WTC11 (cell line): ENCODE results near the gene ALX4. TPM values are rescaled to one million over a fixed set of nuclear protein-coding genes. Genes with fewer than 3 reads are reported as not detected.

Source experiments
- ATAC-seq: fragments of 200-7000 bp; cut with Tn5 transposase; 2 replicates; pipeline ENCODE4 v1.10.0; 2021; ENCODE audit warnings: mild to moderate bottlenecking, moderate library complexity
- CTCF ChIA-PET: fragments of 300-600 bp; sonication (Branson Sonifier 250); formaldehyde crosslinking; loops from one replicate; lab custom pipeline; 2021; ENCODE audit warnings: antibody characterized with exemption; lab: Charles Lee
- POLR2A ChIA-PET: fragments of 350-600 bp; sonication (Branson Sonifier 250); formaldehyde crosslinking; loops from one replicate; lab custom pipeline; 2021; ENCODE audit warnings: antibody characterized with exemption; lab: Charles Lee
- DNase-seq: peaks from one replicate; pipeline ENCODE4 v3.0.0; 2021; ENCODE audit warnings: low spot score
- H3K27ac Mint-ChIP-seq: 2 replicates; pipeline ENCODE4 v1.8.0; 2021; ENCODE audit warnings: mixed read lengths
- H3K27me3 Mint-ChIP-seq: 2 replicates; pipeline ENCODE4 v1.8.0; 2021; ENCODE audit warnings: low read depth, mild to moderate bottlenecking, moderate library complexity, mixed read lengths
- H3K36me3 Mint-ChIP-seq: 2 replicates; pipeline ENCODE4 v1.8.0; 2021; ENCODE audit warnings: mixed read lengths
- H3K4me1 Mint-ChIP-seq: 2 replicates; pipeline ENCODE4 v1.8.0; 2022; ENCODE audit warnings: mixed read lengths
- H3K4me3 Mint-ChIP-seq: 2 replicates; pipeline ENCODE4 v1.8.0; 2021; ENCODE audit warnings: mild to moderate bottlenecking, moderate library complexity, mixed read lengths
- H3K9me3 Mint-ChIP-seq: 2 replicates; pipeline ENCODE4 v1.8.0; 2021; ENCODE audit warnings: mixed read lengths
- AFF4 ChIP-seq: sonication (generic); formaldehyde crosslinking; IDR thresholded peaks from 2 replicates; pipeline ENCODE4 v1.8.1; 2023; ENCODE audit warnings: mild to moderate bottlenecking, missing genetic modification reagents, borderline replicate concordance
- CTCF ChIP-seq: fragments of 200-600 bp; IDR thresholded peaks from 2 replicates; pipeline ENCODE4 v1.8.0; 2022; ENCODE audit warnings: antibody characterized with exemption
- ETV6 ChIP-seq: sonication (generic); formaldehyde crosslinking; IDR thresholded peaks from 2 replicates; pipeline ENCODE4 v1.8.1; 2022; ENCODE audit warnings: mild to moderate bottlenecking, missing genetic modification reagents
- GRHL2 ChIP-seq: fragments of 250-450 bp; sonication (Bioruptor Pico); IDR thresholded peaks from 2 replicates; pipeline ENCODE4 v1.8.0; 2022; ENCODE audit warnings: mild to moderate bottlenecking, moderate library complexity; ENCODE audit not compliant: insufficient replicate concordance, severe bottlenecking
- PRDM15 ChIP-seq: sonication (generic); formaldehyde crosslinking; IDR thresholded peaks from 2 replicates; pipeline ENCODE4 v1.8.0; 2022; ENCODE audit warnings: missing genetic modification reagents
- RORB ChIP-seq: fragments of 250-450 bp; sonication (Bioruptor Pico); IDR thresholded peaks from 2 replicates; pipeline ENCODE4 v1.9.0; 2021; ENCODE audit warnings: mild to moderate bottlenecking
- SP1 ChIP-seq: sonication (generic); formaldehyde crosslinking; conservative IDR thresholded peaks from 2 replicates; pipeline ENCODE4 v1.8.1; 2022; ENCODE audit warnings: missing genetic modification reagents
- ZNF121 ChIP-seq: sonication (generic); formaldehyde crosslinking; IDR thresholded peaks from 2 replicates; pipeline ENCODE4 v1.8.0; 2023; ENCODE audit warnings: missing genetic modification reagents
- ZNF423 ChIP-seq: fragments of 250-450 bp; sonication (Bioruptor Pico); IDR thresholded peaks from 2 replicates; pipeline ENCODE4 v2.1.2; 2022; ENCODE audit warnings: mild to moderate bottlenecking, moderate library complexity
- ZNF512 ChIP-seq: sonication (generic); formaldehyde crosslinking; IDR thresholded peaks from 2 replicates; pipeline ENCODE4 v1.8.1; 2022; ENCODE audit warnings: missing genetic modification reagents, borderline replicate concordance
- total RNA-seq: library from RNA; stranded (reverse); gene quantifications from 3 replicates; pipeline ENCODE4 v1.2.3, GENCODE V29; 2021
- TF ChIP-seq, protein P1 (sequence below): fragments of 250-450 bp; sonication (Bioruptor Pico); IDR thresholded peaks from 2 replicates; pipeline ENCODE4 v1.8.0; 2021; ENCODE audit warnings: mild to moderate bottlenecking

The ALX4 gene
- total RNA-seq, 1 experiment from 2014 or later: not detected

- no peak for TF ChIP-seq GRHL2
Observed at GRCh38 chr11:44226945-44227344, 83.0 kb downstream of the ALX4 start (continued).

GRCh38 chr11:44226490-44226889 is 83.4 kb downstream of the ALX4 start:
- DNase-seq (no peak), ATAC-seq (no peak)
- Mint-ChIP-seq H3K27ac (no peak overlapping the region), H3K9me3 (no peaks in the 10 kb centered on the region), H3K36me3 (no peaks in the 10 kb centered on the region), H3K4me3 (no peak overlapping the region), H3K27me3 (no peaks in the 10 kb centered on the region), H3K4me1 (no peaks in the 10 kb centered on the region; the same call in 1 of the 2 replicates)
- TF ChIP-seq ZNF423 (CRISPR knock-in tag) (no peak), PRDM15 (no peak), ETV6 (CRISPR knock-in tag) (no peak), RORB (CRISPR knock-in tag) (no peak), ZNF121 (CRISPR knock-in tag) (no peak), CTCF (no peak), SP1 (CRISPR knock-in tag) (no peak), AFF4 (no peak), ZNF512 (CRISPR knock-in tag) (no peak)
- TF ChIP-seq, protein P1, sequence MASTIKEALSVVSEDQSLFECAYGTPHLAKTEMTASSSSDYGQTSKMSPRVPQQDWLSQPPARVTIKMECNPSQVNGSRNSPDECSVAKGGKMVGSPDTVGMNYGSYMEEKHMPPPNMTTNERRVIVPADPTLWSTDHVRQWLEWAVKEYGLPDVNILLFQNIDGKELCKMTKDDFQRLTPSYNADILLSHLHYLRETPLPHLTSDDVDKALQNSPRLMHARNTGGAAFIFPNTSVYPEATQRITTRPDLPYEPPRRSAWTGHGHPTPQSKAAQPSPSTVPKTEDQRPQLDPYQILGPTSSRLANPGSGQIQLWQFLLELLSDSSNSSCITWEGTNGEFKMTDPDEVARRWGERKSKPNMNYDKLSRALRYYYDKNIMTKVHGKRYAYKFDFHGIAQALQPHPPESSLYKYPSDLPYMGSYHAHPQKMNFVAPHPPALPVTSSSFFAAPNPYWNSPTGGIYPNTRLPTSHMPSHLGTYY (CRISPR knock-in tag): no peak
- ChIA-PET CTCF (interaction anchor here (1.0 to 1.2 kb wide), 2 partner anchors 10 to 132 kb away, joined by 3 read pairs; no protein-coding TSS in a partner anchor), POLR2A (no interaction called here)
